Hematopoietic multipotent progenitor cell treated with erythropoietin and hydrocortisone succinate and interleukin-3 and kit ligand, for 4 days (in vitro differentiated cells): ENCODE results near the gene ARL8B.
A peak's percentile ranks its signal among the peaks of the same experiment; 100 is the strongest.

Experiments
- DNase-seq: peaks from one replicate; pipeline ENCODE4 v3.0.0-alpha.2; 2015

The ARL8B gene

GRCh38 chr3:5187920-5188418 is 65.9 kb downstream of the ARL8B start:
- DNase-seq = peak; percentile 62

- peak; percentile 84 for DNase-seq
Observed at GRCh38 chr3:5188419-5189221, 66.5 kb downstream of the ARL8B start.

- DNase-seq = no peak
Observed at GRCh38 chr3:5190147-5190791, 68.2 kb downstream of the ARL8B start.

- DNase-seq = no peak
Observed at GRCh38 chr3:5191555-5192304, 69.6 kb downstream of the ARL8B start.

GRCh38 chr3:5192571-5193365 is 70.7 kb downstream of the ARL8B start:
- peak; percentile 23 for DNase-seq

- no peak for DNase-seq
Observed at GRCh38 chr3:5194341-5194740, 72.2 kb downstream of the ARL8B start.

- DNase-seq = peak; percentile 78
Observed at GRCh38 chr3:5194801-5195509, 72.9 kb downstream of the ARL8B start.

GRCh38 chr3:5195605-5196004 is 73.5 kb downstream of the ARL8B start:
- DNase-seq = peak; percentile 82

- no peak for DNase-seq
Observed at GRCh38 chr3:5197022-5197421, 74.9 kb downstream of the ARL8B start.

GRCh38 chr3:5197470-5198312 is 75.6 kb downstream of the ARL8B start:
- peak; percentile 57 for DNase-seq

GRCh38 chr3:5198313-5198677 is 76.2 kb downstream of the ARL8B start:
- DNase-seq = no peak

- peak; percentile 14 for DNase-seq
Observed at GRCh38 chr3:5198986-5199731, 77.1 kb downstream of the ARL8B start.

- DNase-seq = no peak
Observed at GRCh38 chr3:5201536-5201935, 79.4 kb downstream of the ARL8B start.

- no peak for DNase-seq
Observed at GRCh38 chr3:5202222-5202621, 80.1 kb downstream of the ARL8B start.

GRCh38 chr3:5205165-5205941 is 83.3 kb downstream of the ARL8B start:
- DNase-seq = no peak

GRCh38 chr3:5210926-5211325 is 88.8 kb downstream of the ARL8B start:
- DNase-seq = no peak

- no peak for DNase-seq
Observed at GRCh38 chr3:5212628-5213573, 90.8 kb downstream of the ARL8B start.

GRCh38 chr3:5213574-5213966 is 91.5 kb downstream of the ARL8B start:
- no peak for DNase-seq
